ENCODE data around the gene CLEC16A. TPM values are rescaled to one million over a fixed set of nuclear protein-coding genes. Genes with fewer than 3 reads are reported as not detected.
A peak's percentile ranks its signal among the peaks of the same experiment; 100 is the strongest.

Gene CLEC16A
- total and polyA plus RNA-seq, 9 of the 15 experiments (the other 6 are each of a cell fraction or from before 2014, with no cell fraction given) = 1.00 to 22.3 (median 10.0) TPM

DNA sequence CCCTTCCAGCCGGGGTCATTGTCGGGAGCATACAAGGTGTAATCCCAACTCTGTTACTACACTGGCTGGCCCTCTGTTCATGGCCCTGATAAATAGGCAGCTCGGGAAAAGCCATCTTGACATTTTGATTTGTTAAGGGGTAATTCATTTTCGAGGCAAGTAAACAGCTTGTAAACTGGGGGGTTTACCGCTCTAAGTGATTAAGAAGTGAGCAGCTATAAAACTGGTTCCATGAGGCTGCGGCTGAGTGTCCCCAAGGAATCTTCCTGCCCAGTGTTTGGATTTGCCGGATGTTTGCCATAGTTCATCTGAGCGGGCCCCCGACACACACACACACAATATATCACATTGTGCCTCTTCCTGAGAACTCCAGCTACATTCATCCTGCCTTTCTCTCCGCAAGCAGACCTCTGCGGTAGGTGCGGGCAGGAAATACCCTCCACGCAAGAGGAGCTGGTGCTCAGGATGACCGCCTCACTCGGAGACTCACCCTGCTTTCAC is 219.4 kb downstream of the CLEC16A start (continued):
- TF ChIP-seq, protein P1, sequence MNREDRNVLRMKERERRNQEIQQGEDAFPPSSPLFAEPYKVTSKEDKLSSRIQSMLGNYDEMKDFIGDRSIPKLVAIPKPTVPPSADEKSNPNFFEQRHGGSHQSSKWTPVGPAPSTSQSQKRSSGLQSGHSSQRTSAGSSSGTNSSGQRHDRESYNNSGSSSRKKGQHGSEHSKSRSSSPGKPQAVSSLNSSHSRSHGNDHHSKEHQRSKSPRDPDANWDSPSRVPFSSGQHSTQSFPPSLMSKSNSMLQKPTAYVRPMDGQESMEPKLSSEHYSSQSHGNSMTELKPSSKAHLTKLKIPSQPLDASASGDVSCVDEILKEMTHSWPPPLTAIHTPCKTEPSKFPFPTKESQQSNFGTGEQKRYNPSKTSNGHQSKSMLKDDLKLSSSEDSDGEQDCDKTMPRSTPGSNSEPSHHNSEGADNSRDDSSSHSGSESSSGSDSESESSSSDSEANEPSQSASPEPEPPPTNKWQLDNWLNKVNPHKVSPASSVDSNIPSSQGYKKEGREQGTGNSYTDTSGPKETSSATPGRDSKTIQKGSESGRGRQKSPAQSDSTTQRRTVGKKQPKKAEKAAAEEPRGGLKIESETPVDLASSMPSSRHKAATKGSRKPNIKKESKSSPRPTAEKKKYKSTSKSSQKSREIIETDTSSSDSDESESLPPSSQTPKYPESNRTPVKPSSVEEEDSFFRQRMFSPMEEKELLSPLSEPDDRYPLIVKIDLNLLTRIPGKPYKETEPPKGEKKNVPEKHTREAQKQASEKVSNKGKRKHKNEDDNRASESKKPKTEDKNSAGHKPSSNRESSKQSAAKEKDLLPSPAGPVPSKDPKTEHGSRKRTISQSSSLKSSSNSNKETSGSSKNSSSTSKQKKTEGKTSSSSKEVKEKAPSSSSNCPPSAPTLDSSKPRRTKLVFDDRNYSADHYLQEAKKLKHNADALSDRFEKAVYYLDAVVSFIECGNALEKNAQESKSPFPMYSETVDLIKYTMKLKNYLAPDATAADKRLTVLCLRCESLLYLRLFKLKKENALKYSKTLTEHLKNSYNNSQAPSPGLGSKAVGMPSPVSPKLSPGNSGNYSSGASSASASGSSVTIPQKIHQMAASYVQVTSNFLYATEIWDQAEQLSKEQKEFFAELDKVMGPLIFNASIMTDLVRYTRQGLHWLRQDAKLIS (CRISPR knock-in tag; IDR thresholded peaks at IDR 0.05) = no peak
- TF ChIP-seq NR4A1 (CRISPR knock-in tag; IDR thresholded peaks at IDR 0.05) (no peak), NR4A1 (tag; IDR thresholded peaks at IDR 0.05) (no peak)

DNA sequence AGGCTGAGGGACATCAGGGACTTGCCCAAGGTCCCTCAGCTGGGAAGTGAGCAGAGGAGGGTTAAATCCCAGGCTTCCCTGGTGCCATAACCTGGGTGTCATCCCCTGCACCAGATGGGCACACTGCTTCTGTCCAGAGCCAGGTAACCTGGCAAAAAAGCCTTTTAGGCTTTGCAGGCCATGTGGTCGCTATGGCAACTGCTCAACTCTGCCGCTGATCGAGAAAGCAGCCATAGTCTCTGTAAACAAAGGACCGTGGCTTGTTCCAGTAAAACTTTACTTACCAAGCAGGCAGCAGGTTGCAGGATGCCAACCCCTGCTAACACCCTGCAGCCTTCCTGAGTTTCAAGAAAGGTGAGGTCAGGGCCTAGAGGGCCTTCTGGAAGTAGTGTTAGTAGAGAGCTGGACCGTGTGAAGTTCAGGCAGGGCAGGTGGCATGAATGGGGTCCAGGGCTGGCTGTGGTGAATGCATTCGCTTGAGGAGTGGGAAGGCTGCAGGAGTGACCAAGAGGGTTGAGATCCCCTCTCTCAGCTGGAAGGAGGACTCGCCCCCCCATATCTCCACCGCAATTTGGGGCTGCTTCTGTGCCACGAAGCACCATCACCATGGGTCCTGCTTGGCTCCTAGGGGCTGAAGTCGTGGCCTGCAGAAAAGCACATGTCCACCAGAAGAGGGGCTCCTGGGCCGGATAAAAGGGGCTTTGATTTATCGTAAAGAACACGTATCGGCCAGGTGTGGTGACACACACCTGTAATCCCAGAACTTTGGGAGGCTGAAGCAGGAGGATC is 220.3 kb downstream of the CLEC16A start:
- POLR2A ChIA-PET = interaction anchor here (0.8 to 1.9 kb wide), 5 partner anchors 11 to 87 kb away, joined by 3 to 6 read pairs (median 3); no protein-coding TSS in a partner anchor
- H3K9me1 ChIP-seq (ENCODE audit: control insufficient read depth, insufficient read depth, low read length) = no peaks in the 10 kb centered on the region
- no peaks in the 10 kb centered on the region for H3K79me2 ChIP-seq (ENCODE audit: control insufficient read depth, insufficient read depth, low read length)
- ATAC-seq = no peak
- in situ Hi-C loops (cut with MboI) = no loop called here
- H3K27me3 ChIP-seq (ENCODE audit: control insufficient read depth in 2 of 2, insufficient read depth in 2 of 2, low read length in 2 of 2) = no peaks in the 10 kb centered on the region
- no peaks in the 10 kb centered on the region for H4K20me1 ChIP-seq (replicated peaks; ENCODE audit: control insufficient read depth, insufficient read depth, low read length)
- no peak overlapping the region for H3K27ac ChIP-seq (ENCODE audit: extremely low read depth, low read depth, low read length)
- intact Hi-C loops (cut with micrococcal nuclease) = loop anchor here (5.0 kb wide), 1 partner anchor 192 kb away; no protein-coding TSS in a partner anchor
- TF ChIP-seq, protein P2, sequence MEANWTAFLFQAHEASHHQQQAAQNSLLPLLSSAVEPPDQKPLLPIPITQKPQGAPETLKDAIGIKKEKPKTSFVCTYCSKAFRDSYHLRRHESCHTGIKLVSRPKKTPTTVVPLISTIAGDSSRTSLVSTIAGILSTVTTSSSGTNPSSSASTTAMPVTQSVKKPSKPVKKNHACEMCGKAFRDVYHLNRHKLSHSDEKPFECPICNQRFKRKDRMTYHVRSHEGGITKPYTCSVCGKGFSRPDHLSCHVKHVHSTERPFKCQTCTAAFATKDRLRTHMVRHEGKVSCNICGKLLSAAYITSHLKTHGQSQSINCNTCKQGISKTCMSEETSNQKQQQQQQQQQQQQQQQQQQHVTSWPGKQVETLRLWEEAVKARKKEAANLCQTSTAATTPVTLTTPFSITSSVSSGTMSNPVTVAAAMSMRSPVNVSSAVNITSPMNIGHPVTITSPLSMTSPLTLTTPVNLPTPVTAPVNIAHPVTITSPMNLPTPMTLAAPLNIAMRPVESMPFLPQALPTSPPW (CRISPR knock-in tag; IDR thresholded peaks at IDR 0.05) = 0 out of 2 replicates have a peak, but pooled peaks have one; percentile 6
- TF ChIP-seq RFX1 (IDR thresholded peaks at IDR 0.05) (peak; percentile 87), ZNF707 (CRISPR knock-in tag; conservative IDR thresholded peaks at IDR 0.05) (no peak)
- TF ChIP-seq, protein P3, sequence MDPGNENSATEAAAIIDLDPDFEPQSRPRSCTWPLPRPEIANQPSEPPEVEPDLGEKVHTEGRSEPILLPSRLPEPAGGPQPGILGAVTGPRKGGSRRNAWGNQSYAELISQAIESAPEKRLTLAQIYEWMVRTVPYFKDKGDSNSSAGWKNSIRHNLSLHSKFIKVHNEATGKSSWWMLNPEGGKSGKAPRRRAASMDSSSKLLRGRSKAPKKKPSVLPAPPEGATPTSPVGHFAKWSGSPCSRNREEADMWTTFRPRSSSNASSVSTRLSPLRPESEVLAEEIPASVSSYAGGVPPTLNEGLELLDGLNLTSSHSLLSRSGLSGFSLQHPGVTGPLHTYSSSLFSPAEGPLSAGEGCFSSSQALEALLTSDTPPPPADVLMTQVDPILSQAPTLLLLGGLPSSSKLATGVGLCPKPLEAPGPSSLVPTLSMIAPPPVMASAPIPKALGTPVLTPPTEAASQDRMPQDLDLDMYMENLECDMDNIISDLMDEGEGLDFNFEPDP (CRISPR knock-in tag; IDR thresholded peaks at IDR 0.05) = no peak
- H3K36me3 ChIP-seq (ENCODE audit: control insufficient read depth, insufficient read depth, low read length) = peaks cover 11% of the 10 kb centered on the region; the same call in 1 of the 3 replicates
- H3K4me1 ChIP-seq (replicated peaks in 1 of 2; ENCODE audit: control insufficient read depth in 2 of 2, insufficient read depth in 2 of 2, low read length in 2 of 2) = peaks cover 38 to 51% of the 10 kb centered on the region in 2 experiments
- no peak for DNase-seq (ENCODE audit: extremely low read depth in 1 of 4, low spot score in 3 of 4)
- WGBS (ENCODE audit: insufficient coverage, low coverage, missing lambda C conversion rate) = 85% methylated on average over 13 of the region's 14 CpGs
- H3K9ac ChIP-seq (ENCODE audit: insufficient read depth in 1 of 2, low read depth in 2 of 2, low read length in 2 of 2) = peak overlapping the region in 1 of 2 experiments; percentile 43; a peak in 2 of 4 replicates
- no TSS peak for BruUV-seq (replicated peaks)
- no peak overlapping the region for H3K4me2 ChIP-seq (ENCODE audit: insufficient read depth, low read length)
- no peak overlapping the region for H2AFZ ChIP-seq (ENCODE audit: low read depth, low read length)
- CTCF ChIA-PET (ENCODE audit: low intra/inter-chr PET ratio) = no interaction called here
- no peak for FAIRE-seq
- no peaks in the 10 kb centered on the region for H3K9me3 ChIP-seq (replicated peaks; ENCODE audit: control insufficient read depth, insufficient read depth, low read depth, low read length)
- H3K4me3 ChIP-seq = no peak overlapping the region

Measured in K562 (cell line).